ENCODE data around the gene IPO13. TPM values are rescaled to one million over a fixed set of nuclear protein-coding genes. Genes with fewer than 3 reads are reported as not detected.

Gene IPO13
- polyA plus RNA-seq, 3 donors = 10.1 to 20.4 (median 10.6) TPM

DNA sequence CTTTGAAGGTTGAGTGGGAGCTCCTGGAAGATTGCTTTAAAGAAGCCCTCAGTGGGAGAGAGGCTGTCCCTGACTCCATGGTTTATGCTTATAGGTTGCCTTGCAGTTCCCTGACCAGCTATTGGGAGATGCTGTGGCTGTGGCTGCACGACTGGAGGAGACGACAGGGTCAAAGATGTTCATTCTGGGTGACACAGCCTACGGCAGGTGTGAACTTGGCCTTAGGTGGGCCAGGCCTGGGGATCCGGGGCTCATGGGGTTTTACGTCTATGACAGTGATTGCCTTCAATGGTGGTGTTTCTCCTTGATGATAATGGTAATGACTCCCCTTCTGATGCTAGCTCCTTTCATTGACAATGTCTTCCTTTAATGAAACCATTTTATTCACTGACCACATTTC lies 23.8 kb downstream of the IPO13 start:
- TF ChIP-seq, protein P1, sequence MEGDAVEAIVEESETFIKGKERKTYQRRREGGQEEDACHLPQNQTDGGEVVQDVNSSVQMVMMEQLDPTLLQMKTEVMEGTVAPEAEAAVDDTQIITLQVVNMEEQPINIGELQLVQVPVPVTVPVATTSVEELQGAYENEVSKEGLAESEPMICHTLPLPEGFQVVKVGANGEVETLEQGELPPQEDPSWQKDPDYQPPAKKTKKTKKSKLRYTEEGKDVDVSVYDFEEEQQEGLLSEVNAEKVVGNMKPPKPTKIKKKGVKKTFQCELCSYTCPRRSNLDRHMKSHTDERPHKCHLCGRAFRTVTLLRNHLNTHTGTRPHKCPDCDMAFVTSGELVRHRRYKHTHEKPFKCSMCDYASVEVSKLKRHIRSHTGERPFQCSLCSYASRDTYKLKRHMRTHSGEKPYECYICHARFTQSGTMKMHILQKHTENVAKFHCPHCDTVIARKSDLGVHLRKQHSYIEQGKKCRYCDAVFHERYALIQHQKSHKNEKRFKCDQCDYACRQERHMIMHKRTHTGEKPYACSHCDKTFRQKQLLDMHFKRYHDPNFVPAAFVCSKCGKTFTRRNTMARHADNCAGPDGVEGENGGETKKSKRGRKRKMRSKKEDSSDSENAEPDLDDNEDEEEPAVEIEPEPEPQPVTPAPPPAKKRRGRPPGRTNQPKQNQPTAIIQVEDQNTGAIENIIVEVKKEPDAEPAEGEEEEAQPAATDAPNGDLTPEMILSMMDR (IDR thresholded peaks at IDR 0.05) = no peak
- intact Hi-C loops (cut with micrococcal nuclease) = loop anchor here in 1 of 2 donors (10.0 kb wide), 2 partner anchors 316 to 384 kb away; partner anchors contain the start of genes ERI3 and KDM4A
- peaks cover 24% of the 10 kb centered on the region for H3K4me1 Mint-ChIP-seq
- H3K9me3 Mint-ChIP-seq = no peaks in the 10 kb centered on the region
- Histone ChIP-seq H3K4me3 (replicated peaks in 1 of 3; ENCODE audit: low read depth in 2 of 3, low read length in 3 of 3) (peak overlapping the region; percentile 54 to 94 (median 63)), H2AFZ (ENCODE audit: insufficient read depth, low read depth, low read length, poor library complexity, severe bottlenecking) (peak overlapping the region; percentile 89), H3K9ac (ENCODE audit: insufficient read depth, low read length, poor library complexity, severe bottlenecking) (peak overlapping the region; percentile 69), H3K79me2 (ENCODE audit: insufficient read depth, low read length) (peaks cover 20% of the 10 kb centered on the region), H3K4me1 (ENCODE audit: control insufficient read depth in 1 of 2, insufficient read depth in 2 of 2, low read length in 2 of 2) (peaks cover 16 to 27% of the 10 kb centered on the region in 2 donors), H3K27me3 (ENCODE audit: control insufficient read depth in 2 of 2, insufficient read depth in 2 of 2, low read length in 2 of 2) (no peaks in the 10 kb centered on the region), H3K27ac (ENCODE audit: low read depth in 1 of 2, low read length in 2 of 2) (peak overlapping the region in 1 of 2 donors; percentile 65), H3K36me3 (replicated peaks in 1 of 2; ENCODE audit: control insufficient read depth in 1 of 2, insufficient read depth in 2 of 2, low read length in 2 of 2) (peaks cover 6 to 33% of the 10 kb centered on the region in 2 donors), H3K4me2 (replicated peaks; ENCODE audit: extremely low read depth, low read length, poor library complexity, severe bottlenecking) (peak overlapping the region; percentile 92), H4K20me1 (ENCODE audit: insufficient read depth, low read length) (peaks cover 6% of the 10 kb centered on the region), H3K9me3 (replicated peaks in 1 of 2; ENCODE audit: control insufficient read depth in 1 of 2, insufficient read depth in 1 of 2, low read length in 2 of 2) (no peaks in the 10 kb centered on the region)
- peaks cover 0 to 3% (median 1%) of the 10 kb centered on the region in 3 donors for H3K27me3 Mint-ChIP-seq (ENCODE audit: low read depth in 3 of 3)
- peak overlapping the region in 4 of 7 donors; percentile 65 to 93 (median 84) for H3K27ac Mint-ChIP-seq
- no peak for DNase-seq
- 63% methylated on average over 3 of the region's 5 CpGs for WGBS (ENCODE audit: insufficient coverage)
- peak overlapping the region; percentile 89 to 96 for H3K4me3 Mint-ChIP-seq
- peaks cover 26 to 31% of the 10 kb centered on the region in 2 donors for H3K36me3 Mint-ChIP-seq

DNA sequence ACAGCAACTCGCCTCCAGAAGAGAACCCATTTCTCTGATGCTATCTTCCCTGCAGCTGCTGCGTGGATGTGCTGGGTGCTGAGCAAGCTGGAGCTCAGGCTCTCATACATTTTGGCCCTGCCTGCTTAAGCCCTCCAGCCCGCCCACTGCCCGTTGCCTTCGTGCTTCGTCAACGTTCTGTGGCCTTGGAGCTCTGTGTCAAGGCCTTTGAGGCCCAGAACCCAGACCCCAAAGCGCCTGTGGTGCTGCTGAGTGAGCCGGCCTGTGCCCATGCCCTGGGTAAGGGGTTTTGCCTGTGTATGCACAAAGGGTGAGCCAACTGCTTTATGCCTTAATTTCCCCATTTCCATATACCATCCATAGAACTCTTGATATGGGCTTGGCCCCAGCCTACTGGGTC lies 24.2 kb downstream of the IPO13 start:
- peaks cover 11% of the 10 kb centered on the region for H4K20me1 ChIP-seq (ENCODE audit: insufficient read depth, low read length)
- no peak overlapping the region for H3K27ac ChIP-seq (ENCODE audit: low read depth in 1 of 2, low read length in 2 of 2)
- peaks cover 6 to 29% of the 10 kb centered on the region in 2 donors for H3K36me3 ChIP-seq (replicated peaks in 1 of 2; ENCODE audit: control insufficient read depth in 1 of 2, insufficient read depth in 2 of 2, low read length in 2 of 2)
- TF ChIP-seq, protein P1 (IDR thresholded peaks at IDR 0.05) = no peak
- no peak overlapping the region for H3K4me3 Mint-ChIP-seq
- H3K4me1 ChIP-seq (ENCODE audit: control insufficient read depth in 1 of 2, insufficient read depth in 2 of 2, low read length in 2 of 2) = peaks cover 20 to 30% of the 10 kb centered on the region in 2 donors
- H3K27me3 ChIP-seq (ENCODE audit: control insufficient read depth in 2 of 2, insufficient read depth in 2 of 2, low read length in 2 of 2) = no peaks in the 10 kb centered on the region
- no peak overlapping the region for H3K9ac ChIP-seq (ENCODE audit: insufficient read depth, low read length, poor library complexity, severe bottlenecking)
- H3K36me3 Mint-ChIP-seq = peaks cover 26 to 32% of the 10 kb centered on the region in 2 donors
- H3K4me3 ChIP-seq (replicated peaks in 1 of 3; ENCODE audit: low read depth in 2 of 3, low read length in 3 of 3) = peak overlapping the region in 1 of 3 experiments; percentile 94
- no peak overlapping the region for H2AFZ ChIP-seq (ENCODE audit: insufficient read depth, low read depth, low read length, poor library complexity, severe bottlenecking)
- DNase-seq = no peak
- H3K9me3 ChIP-seq (replicated peaks in 1 of 2; ENCODE audit: control insufficient read depth in 1 of 2, insufficient read depth in 1 of 2, low read length in 2 of 2) = no peaks in the 10 kb centered on the region
- WGBS (ENCODE audit: insufficient coverage) = 95% methylated on average over 7 of the region's 9 CpGs
- H3K79me2 ChIP-seq (ENCODE audit: insufficient read depth, low read length) = peaks cover 24% of the 10 kb centered on the region
- H3K27ac Mint-ChIP-seq = no peak overlapping the region
- H3K27me3 Mint-ChIP-seq (ENCODE audit: low read depth in 3 of 3) = peaks cover 0 to 3% (median 1%) of the 10 kb centered on the region in 3 donors
- peak overlapping the region; percentile 92 for H3K4me2 ChIP-seq (replicated peaks; ENCODE audit: extremely low read depth, low read length, poor library complexity, severe bottlenecking)
- peaks cover 26% of the 10 kb centered on the region for H3K4me1 Mint-ChIP-seq
- intact Hi-C loops (cut with micrococcal nuclease) = loop anchor here in 1 of 2 donors (10.0 kb wide), 2 partner anchors 316 to 384 kb away; partner anchors contain the start of genes ERI3 and KDM4A
- H3K9me3 Mint-ChIP-seq = no peaks in the 10 kb centered on the region

All from CD14-positive monocyte (primary cell).